Hepatocyte (in vitro differentiated cells): ENCODE results near the gene RASIP1.

Source experiments
- CTCF ChIP-seq: fragments of 200-600 bp; sonication (generic); IDR thresholded peaks from 2 replicates; pipeline ENCODE4 v1.5.1; 2016; ENCODE audit warnings: antibody characterized with exemption, mild to moderate bottlenecking; ENCODE audit not compliant: poor library complexity
- EZH2 ChIP-seq: fragments of 200-600 bp; sonication (generic); IDR thresholded peaks from 2 replicates; pipeline ENCODE4 v1.6.1; 2016; ENCODE audit warnings: antibody characterized with exemption, mild to moderate bottlenecking, borderline replicate concordance

DNA sequence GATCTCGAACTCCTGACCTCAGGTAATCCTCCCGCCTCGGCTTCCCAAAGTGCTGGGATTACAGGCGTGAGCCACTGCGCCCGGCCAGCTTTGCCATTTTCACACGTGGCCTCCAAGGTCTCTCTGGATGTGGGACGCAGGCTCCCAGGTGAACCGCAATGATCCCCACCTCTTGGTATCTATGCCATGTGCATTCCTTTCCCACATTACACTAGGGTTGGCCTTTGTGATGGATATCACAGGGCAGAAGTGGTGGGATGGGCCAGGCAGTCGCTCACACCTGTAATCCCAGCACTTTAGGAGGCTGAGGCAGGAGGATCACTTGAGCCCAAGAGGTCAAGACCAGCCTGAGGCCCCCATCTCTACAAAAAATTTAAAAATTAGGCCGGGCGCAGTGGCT lies 37.3 kb upstream of the RASIP1 start:
- TF ChIP-seq CTCF (no peak), EZH2 (no peak)
